Transverse colon (tissue), 4 donors: ENCODE measurements around the gene SOS1. TPM values are rescaled to one million over a fixed set of nuclear protein-coding genes. Genes with fewer than 3 reads are reported as not detected.

Experiments used
- DNase-seq: peaks from one replicate; pipeline ENCODE4 v3.0.0-alpha.2; 2019
- H3K27ac ChIP-seq, 4 donors: fragments of 200-600 bp; sonication (generic); 2 replicates each; pipeline ENCODE4 v1.5.1; 2016 to 2018; ENCODE audit warnings: inconsistent platforms in 4 of 4
- H3K27me3 ChIP-seq: fragments of 200-600 bp; sonication (generic); 2 replicates; pipeline ENCODE4 v1.5.1; 2017; ENCODE audit warnings: inconsistent platforms
- H3K36me3 ChIP-seq, 4 donors: fragments of 200-600 bp; sonication (generic); 2 replicates each; pipeline ENCODE4 v1.5.1; 2017 to 2019; ENCODE audit warnings: inconsistent platforms in 4 of 4
- H3K4me1 ChIP-seq, 4 donors: fragments of 200-600 bp; sonication (generic); 2 replicates each; pipeline ENCODE4 v1.5.1; 2017 to 2020; ENCODE audit warnings: inconsistent platforms in 4 of 4
- H3K4me3 ChIP-seq, 4 donors: fragments of 200-600 bp; sonication (generic); 1 replicate in 1 of 4; 2 replicates in 3 of 4; pipeline versions ENCODE4 v1.5.1 to v1.6.1; 2017 to 2019; ENCODE audit warnings: inconsistent platforms in 4 of 4
- H3K9me3 ChIP-seq, 2 donors: fragments of 200-600 bp; sonication (generic); 2 replicates each; pipeline ENCODE4 v1.5.1; 2017 to 2019; ENCODE audit warnings: inconsistent platforms in 2 of 2
- EP300 ChIP-seq: sonication (generic); formaldehyde crosslinking; IDR thresholded peaks from one replicate; pipeline ENCODE4 v1.6.1; 2017; ENCODE audit warnings: antibody characterized with exemption, low read depth
- POLR2A ChIP-seq: fragments of 450-650 bp; IDR thresholded peaks from one replicate; pipeline ENCODE4 v1.6.1; 2016; ENCODE audit warnings: antibody characterized with exemption, mild to moderate bottlenecking, moderate library complexity
- POLR2AphosphoS5 ChIP-seq, 3 donors: sonication (generic); formaldehyde crosslinking; IDR thresholded peaks; one replicate each; pipeline ENCODE4 v1.6.1; 2016; ENCODE audit warnings: antibody characterized with exemption in 3 of 3
- WGBS, 2 donors: methylation state at CpG; one replicate each; pipeline ENCODE4 v1.1.5; 2018; ENCODE audit warnings: low coverage in 1 of 2; 5-methylcytosine and 5-hydroxymethylcytosine counted together
- in situ Hi-C, 4 donors: fragments of 200-750 bp; cut with MboI; loops; one replicate each; pipeline versions ENCODE4 v1.15.0 to v1.15.1; 2017; ENCODE audit warnings: low sequenced_read_pairs in 3 of 4, low pct_ligation_motif_present in 1 of 4, low pct_unique_long_range_greater_than_20kb in 1 of 4
- intact Hi-C: fragments of 100-400 bp; cut with DNase I; formaldehyde crosslinking; loops from one replicate; pipeline ENCODE4 v1.15.1; 2023; ENCODE audit warnings: low total_unique reads
- total RNA-seq, 4 donors: library from RNA; depleted of rRNA; stranded (reverse); fragments of >200 nt; gene quantifications; one replicate each; pipeline ENCODE4 v1.1.0, GENCODE V29; 2016
- TF ChIP-seq, protein P1 (sequence below), 5 experiments: fragments of 200-600 bp in 3 of 5; fragments of 450-650 bp in 2 of 5; sonication (generic) in 3 of 5; IDR thresholded peaks; 1 replicate in 2 of 5; 2 replicates in 3 of 5; pipeline ENCODE4 v1.5.1; 2016 to 2017; ENCODE audit warnings: antibody characterized with exemption in 5 of 5, inconsistent platforms in 3 of 5, mild to moderate bottlenecking in 2 of 5, moderate library complexity in 1 of 5

SOS1 gene
- total RNA-seq, 4 donors from 2014 or later = 13.9 to 43.8 (median 23.0) TPM

DNA sequence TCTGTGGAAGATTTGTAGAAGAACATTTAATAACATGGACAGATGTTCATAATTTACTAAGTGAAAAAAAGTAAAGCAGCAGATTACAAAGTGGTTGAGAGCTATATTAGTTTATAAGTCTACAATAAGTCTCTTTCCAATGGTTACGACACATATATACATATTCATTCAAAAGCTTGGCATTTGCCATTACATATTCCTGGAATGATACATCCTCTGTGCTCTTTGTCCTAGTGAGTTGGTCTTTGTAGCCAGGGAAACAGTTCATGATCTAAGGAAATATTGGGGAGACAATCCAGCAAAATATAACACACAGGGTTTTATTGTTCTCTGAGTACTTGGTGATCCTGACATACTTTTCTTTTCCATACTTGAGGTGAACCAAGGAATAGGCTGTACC lies 32.5 kb upstream of the SOS1 start:
- H3K4me1 ChIP-seq = no peaks in the 10 kb centered on the region
- no peak overlapping the region for H3K4me3 ChIP-seq
- intact Hi-C loops = no loop called here
- TF ChIP-seq, protein P1, sequence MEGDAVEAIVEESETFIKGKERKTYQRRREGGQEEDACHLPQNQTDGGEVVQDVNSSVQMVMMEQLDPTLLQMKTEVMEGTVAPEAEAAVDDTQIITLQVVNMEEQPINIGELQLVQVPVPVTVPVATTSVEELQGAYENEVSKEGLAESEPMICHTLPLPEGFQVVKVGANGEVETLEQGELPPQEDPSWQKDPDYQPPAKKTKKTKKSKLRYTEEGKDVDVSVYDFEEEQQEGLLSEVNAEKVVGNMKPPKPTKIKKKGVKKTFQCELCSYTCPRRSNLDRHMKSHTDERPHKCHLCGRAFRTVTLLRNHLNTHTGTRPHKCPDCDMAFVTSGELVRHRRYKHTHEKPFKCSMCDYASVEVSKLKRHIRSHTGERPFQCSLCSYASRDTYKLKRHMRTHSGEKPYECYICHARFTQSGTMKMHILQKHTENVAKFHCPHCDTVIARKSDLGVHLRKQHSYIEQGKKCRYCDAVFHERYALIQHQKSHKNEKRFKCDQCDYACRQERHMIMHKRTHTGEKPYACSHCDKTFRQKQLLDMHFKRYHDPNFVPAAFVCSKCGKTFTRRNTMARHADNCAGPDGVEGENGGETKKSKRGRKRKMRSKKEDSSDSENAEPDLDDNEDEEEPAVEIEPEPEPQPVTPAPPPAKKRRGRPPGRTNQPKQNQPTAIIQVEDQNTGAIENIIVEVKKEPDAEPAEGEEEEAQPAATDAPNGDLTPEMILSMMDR (IDR thresholded peaks at IDR 0.05) = no peak
- TF ChIP-seq POLR2A = no peak
- in situ Hi-C loops = no loop called here
- WGBS, 2 donors = 86 to 92% methylated on average over 1 of the region's 1 CpG
- no peaks in the 10 kb centered on the region for H3K36me3 ChIP-seq
- H3K9me3 ChIP-seq = no peaks in the 10 kb centered on the region
- H3K27me3 ChIP-seq = no peaks in the 10 kb centered on the region
- H3K27ac ChIP-seq = no peak overlapping the region
- no peak for DNase-seq

DNA sequence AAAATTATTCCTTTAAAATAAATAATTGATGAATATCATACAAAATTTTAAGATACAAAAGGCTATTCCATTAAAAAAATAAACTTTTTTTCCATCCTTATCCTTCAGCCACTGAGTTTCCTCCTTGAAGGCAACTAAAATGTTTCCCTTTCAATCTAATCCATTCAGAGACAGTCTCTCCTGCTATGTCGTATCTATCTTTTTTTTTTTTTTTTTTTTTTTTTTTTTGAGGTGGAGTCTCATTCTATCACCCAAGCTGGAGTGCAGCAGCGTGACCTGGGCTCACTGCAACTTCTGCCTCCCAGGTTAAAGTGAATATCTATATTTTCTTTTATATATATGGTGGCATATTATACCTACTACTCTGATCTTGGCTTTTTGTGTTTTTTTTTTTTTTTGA lies 31.7 kb upstream of the SOS1 start:
- 86 to 96% methylated on average over 1 to 2 of the region's 2 CpGs for WGBS, 2 donors
- TF ChIP-seq POLR2AphosphoS5 (IDR thresholded peaks at IDR 0.05) (no peak), POLR2A (no peak), EP300 (no peak)
- TF ChIP-seq, protein P1 (IDR thresholded peaks at IDR 0.05) = no peak
- intact Hi-C loops = no loop called here
- H3K27me3 ChIP-seq = no peaks in the 10 kb centered on the region
- no peaks in the 10 kb centered on the region for H3K4me1 ChIP-seq
- in situ Hi-C loops = no loop called here
- H3K4me3 ChIP-seq = no peak overlapping the region
- no peaks in the 10 kb centered on the region for H3K36me3 ChIP-seq
- no peak overlapping the region for H3K27ac ChIP-seq
- H3K9me3 ChIP-seq = no peaks in the 10 kb centered on the region
- DNase-seq = no peak

DNA sequence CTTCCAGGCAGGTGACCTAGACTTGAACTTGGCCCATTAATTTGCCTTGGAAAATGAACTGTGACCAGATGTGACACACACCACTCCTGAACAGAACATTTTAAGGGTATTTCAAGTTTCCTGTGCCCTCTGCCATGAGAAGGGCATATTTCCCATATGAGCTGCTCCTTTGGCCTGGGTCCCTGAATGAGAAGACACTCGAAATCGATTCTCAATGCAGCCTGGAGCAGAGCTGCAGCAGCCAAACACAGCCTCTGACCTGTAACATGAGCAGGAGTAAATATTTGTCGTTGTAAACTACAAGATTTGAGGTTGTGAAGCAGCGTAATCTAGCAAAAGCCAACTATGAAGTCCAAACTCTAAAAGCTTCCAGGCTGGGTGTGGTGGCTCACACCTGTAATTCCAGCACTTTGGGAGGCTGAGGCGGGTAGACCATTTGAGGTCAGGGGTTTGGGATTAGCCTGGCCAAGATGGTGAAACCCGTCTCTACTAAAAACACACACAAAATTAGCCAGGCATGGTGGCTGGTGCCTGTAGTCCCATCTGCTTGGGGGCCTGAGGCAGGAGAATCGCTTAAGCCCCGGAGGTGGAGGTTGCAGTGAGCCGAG lies 30.1 kb upstream of the SOS1 start:
- H3K36me3 ChIP-seq = no peaks in the 10 kb centered on the region
- no peak overlapping the region for H3K27ac ChIP-seq
- H3K4me1 ChIP-seq = no peaks in the 10 kb centered on the region
- H3K9me3 ChIP-seq = no peaks in the 10 kb centered on the region
- TF ChIP-seq POLR2AphosphoS5 (IDR thresholded peaks at IDR 0.05) (no peak), EP300 (no peak)
- in situ Hi-C loops (no loop called here), intact Hi-C loops (no loop called here)
- H3K27me3 ChIP-seq = no peaks in the 10 kb centered on the region
- DNase-seq = no peak
- 60 to 100% methylated on average over 3 to 9 of the region's 9 CpGs for WGBS, 2 donors
- no peak overlapping the region for H3K4me3 ChIP-seq

DNA sequence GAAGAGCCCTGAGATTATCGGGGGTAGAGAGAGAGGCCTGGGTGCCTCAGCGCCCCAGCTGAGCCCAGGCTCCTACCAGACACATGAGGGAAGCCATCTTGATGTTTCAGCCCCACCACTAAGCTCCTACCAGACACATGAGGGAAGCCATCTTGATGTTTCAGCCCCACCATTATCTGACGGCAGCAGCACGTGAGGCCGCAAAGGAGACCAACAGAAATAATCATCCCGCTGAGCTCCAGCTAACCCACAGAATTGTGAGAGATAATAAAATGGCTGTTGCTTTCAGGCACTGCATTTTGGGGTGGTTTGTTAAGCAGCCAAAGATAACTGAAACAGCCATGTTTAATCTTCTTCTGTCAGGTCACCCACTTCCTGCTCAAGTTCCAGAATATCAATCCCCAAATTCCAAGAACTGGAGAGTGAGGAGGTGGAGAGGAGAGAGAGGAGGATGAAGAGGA lies 29.3 kb upstream of the SOS1 start:
- Histone ChIP-seq H3K36me3 (no peaks in the 10 kb centered on the region), H3K27ac (no peak overlapping the region), H3K9me3 (no peaks in the 10 kb centered on the region), H3K27me3 (no peaks in the 10 kb centered on the region), H3K4me3 (no peak overlapping the region), H3K4me1 (no peaks in the 10 kb centered on the region)
- intact Hi-C loops = no loop called here
- no peak for TF ChIP-seq POLR2AphosphoS5 (IDR thresholded peaks at IDR 0.05)
- TF ChIP-seq POLR2A = no peak
- TF ChIP-seq EP300 = no peak
- TF ChIP-seq, protein P1 (IDR thresholded peaks at IDR 0.05) = no peak
- DNase-seq = no peak
- in situ Hi-C loops = no loop called here
- WGBS, 2 donors = 93 to 95% methylated on average over 5 to 6 of the region's 6 CpGs

DNA sequence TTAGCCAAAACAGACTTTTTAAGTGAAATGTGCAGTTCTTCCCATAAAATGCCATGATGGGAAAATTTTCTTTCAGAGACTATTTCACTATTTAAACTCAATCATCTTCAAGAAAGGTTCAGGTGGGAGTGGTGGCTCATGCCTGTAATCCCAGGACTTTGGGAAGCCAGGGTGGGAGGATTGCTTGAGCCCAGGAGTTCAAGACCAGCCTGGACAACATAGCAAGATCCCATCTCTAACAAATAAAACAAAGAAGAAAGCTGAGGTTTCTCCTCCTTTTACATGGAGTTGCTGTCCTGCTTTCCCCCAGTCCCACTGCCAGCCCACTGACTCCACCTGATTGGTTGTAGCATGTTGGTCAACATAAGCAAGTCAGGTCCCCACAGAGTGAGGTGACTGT lies 25.8 kb upstream of the SOS1 start:
- TF ChIP-seq POLR2AphosphoS5 (IDR thresholded peaks at IDR 0.05) (no peak), POLR2A (no peak), EP300 (no peak)
- TF ChIP-seq, protein P1 (IDR thresholded peaks at IDR 0.05) = no peak
- no peaks in the 10 kb centered on the region for H3K27me3 ChIP-seq
- H3K36me3 ChIP-seq = no peaks in the 10 kb centered on the region
- H3K4me1 ChIP-seq = no peaks in the 10 kb centered on the region
- H3K27ac ChIP-seq = no peak overlapping the region
- in situ Hi-C loops = no loop called here
- DNase-seq = no peak
- H3K4me3 ChIP-seq = no peak overlapping the region
- intact Hi-C loops = no loop called here
- no peaks in the 10 kb centered on the region for H3K9me3 ChIP-seq
